ENCODE measurements around the gene TMEM212. TPM values are rescaled to one million over a fixed set of nuclear protein-coding genes. Genes with fewer than 3 reads are reported as not detected.
A peak's percentile ranks its signal among the peaks of the same experiment; 100 is the strongest.

Gene TMEM212
- total and polyA plus RNA-seq, 2 of the 13 experiments (the other 11 are each of a cell fraction or from before 2014, with no cell fraction given) = not detected

- TF ChIP-seq ZNF691 (CRISPR knock-in tag; IDR thresholded peaks at IDR 0.05; ENCODE audit: borderline replicate concordance, low read depth) (no peak), CHCHD3 (CRISPR knock-in tag; IDR thresholded peaks at IDR 0.05) (no peak), ZNF609 (CRISPR knock-in tag; IDR thresholded peaks at IDR 0.05; ENCODE audit: borderline replicate concordance) (peak; percentile 67; the same call in 1 of the 2 replicates), FOXP4 (CRISPR knock-in tag; IDR thresholded peaks at IDR 0.05) (peak; percentile 82), SMYD3 (CRISPR knock-in tag; IDR thresholded peaks at IDR 0.05) (no peak), ZNF569 (CRISPR knock-in tag; IDR thresholded peaks at IDR 0.05; ENCODE audit: borderline replicate concordance) (no peak), ZSCAN20 (CRISPR knock-in tag; IDR thresholded peaks at IDR 0.05; ENCODE audit: borderline replicate concordance) (no peak), JARID2 (CRISPR knock-in tag; IDR thresholded peaks at IDR 0.05; ENCODE audit: insufficient replicate concordance) (no peak), ZFYVE20 (CRISPR knock-in tag; IDR thresholded peaks at IDR 0.05; ENCODE audit: borderline replicate concordance, low read depth) (no peak), CC2D1A (CRISPR knock-in tag; IDR thresholded peaks at IDR 0.05) (no peak), NR0B2 (CRISPR knock-in tag; IDR thresholded peaks at IDR 0.05) (no peak), ZC3H13 (CRISPR knock-in tag; IDR thresholded peaks at IDR 0.05) (no peak), ZFP36 (IDR thresholded peaks at IDR 0.05; ENCODE audit: borderline replicate concordance, low read depth, low read length, partially characterized antibody) (no peak), ZNF292 (CRISPR knock-in tag; IDR thresholded peaks at IDR 0.05; ENCODE audit: borderline replicate concordance, low read depth) (no peak), DRAP1 (CRISPR knock-in tag; IDR thresholded peaks at IDR 0.05) (no peak)
Measured at GRCh38 chr3:171845481-171846284, 2.5 kb downstream of the TMEM212 start (continued).

Measured in HepG2 (cell line).